ENCODE measurements around the gene SMIM15.

- TF ChIP-seq CTCF (IDR thresholded peaks at IDR 0.05; ENCODE audit: poor library complexity) = no peak
- TF ChIP-seq EZH2 (IDR thresholded peaks at IDR 0.05; ENCODE audit: borderline replicate concordance) = no peak
- no peak for TF ChIP-seq EZH2phosphoT487 (IDR thresholded peaks at IDR 0.05; ENCODE audit: low read depth, severe bottlenecking, unreplicated experiment)
Observed at GRCh38 chr5:61132559-61132958, 29.7 kb downstream of the SMIM15 start.

All from hepatocyte (in vitro differentiated cells).